HG03135 (cell line): ENCODE data around the gene VEGFB.

Experiments
- ATAC-seq: cut with Tn5 transposase; IDR thresholded peaks from one replicate; pipeline ENCODE4 v1.9.1; 2021; ENCODE audit warnings: mild to moderate bottlenecking, moderate library complexity; ENCODE audit not compliant: unreplicated experiment

Gene VEGFB

GRCh38 chr11:64276653-64277431 lies 42.5 kb downstream of the VEGFB start:
- ATAC-seq: no peak

GRCh38 chr11:64278576-64279190 lies 44.3 kb downstream of the VEGFB start:
- ATAC-seq: no peak

- ATAC-seq: no peak
These were observed 47.8 kb downstream of the VEGFB start for GRCh38 chr11:64281957-64282770.

- no peak for ATAC-seq
These were observed 48.7 kb downstream of the VEGFB start for GRCh38 chr11:64283092-64283491.

GRCh38 chr11:64284048-64284961 lies 49.9 kb downstream of the VEGFB start, which contains the start of gene BAD:
TSS of gene BAD (minus strand) at chr11:64284665. CDS start at chr11:64284368, 297 bp downstream.
- ATAC-seq: peak; percentile 62

- peak; percentile 58 for ATAC-seq
These were observed 50.8 kb downstream of the VEGFB start, which contains the start of gene GPR137 for GRCh38 chr11:64284962-64285884. TSS of gene GPR137 (plus strand) at chr11:64285848. CDS start at chr11:64286525, 677 bp downstream.

- ATAC-seq: no peak
These were observed 51.8 kb downstream of the VEGFB start for GRCh38 chr11:64285885-64286800.

- no peak for ATAC-seq
These were observed 52.4 kb downstream of the VEGFB start for GRCh38 chr11:64286801-64287159.

- ATAC-seq: no peak
These were observed 53.4 kb downstream of the VEGFB start for GRCh38 chr11:64287676-64288352.

- no peak for ATAC-seq
These were observed 54.0 kb downstream of the VEGFB start for GRCh38 chr11:64288353-64288750.
